Adrenal gland (tissue), 5 donors: ENCODE data around the gene SLC6A15.

Source experiments
- CTCF ChIP-seq, 6 experiments: fragments of 450-650 bp in 4 of 6; fragments of 200-600 bp in 2 of 6; sonication (generic) in 1 of 6; IDR thresholded peaks; 1 replicate in 5 of 6; 2 replicates in 1 of 6; pipeline versions ENCODE4 v1.5.1 to v1.8.0; 2016 to 2021; ENCODE audit warnings: antibody characterized with exemption in 6 of 6, mild to moderate bottlenecking in 2 of 6, moderate library complexity in 1 of 6
- POLR2A ChIP-seq, 2 donors: fragments of 450-650 bp; IDR thresholded peaks; one replicate each; pipeline ENCODE4 v1.6.1; 2017; ENCODE audit warnings: antibody characterized with exemption in 2 of 2, mild to moderate bottlenecking in 2 of 2, moderate library complexity in 1 of 2
- donor health status: DM: no; HTN: no; CAD: no.

DNA sequence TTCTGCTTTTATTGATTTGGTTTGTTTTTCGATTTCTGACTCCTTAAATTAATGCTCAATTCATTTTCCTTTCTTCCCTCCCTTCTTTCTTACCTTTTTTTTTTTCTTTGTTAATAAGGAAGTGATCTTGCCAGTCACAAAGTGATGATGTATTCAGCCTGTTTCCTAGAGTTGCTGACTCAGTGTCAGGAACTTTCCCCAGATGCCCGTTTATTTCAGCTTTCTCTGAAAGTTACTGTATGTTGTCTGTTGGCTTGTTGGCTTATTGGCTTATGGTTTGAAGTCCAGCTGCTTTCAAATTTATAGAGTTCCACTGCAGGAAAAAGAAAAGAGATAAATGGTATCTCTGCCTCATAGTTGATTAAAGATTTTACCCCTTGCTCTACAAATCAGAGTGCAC is 12.4 kb upstream of the SLC6A15 start:
- TF ChIP-seq POLR2A (IDR thresholded peaks at IDR 0.05) (no peak), CTCF (IDR thresholded peaks at IDR 0.05) (no peak)
